NCI-H1105 (cell line): ENCODE measurements around the gene BABAM2.
"Not testable (repeated sequence)": the region's sequence is repeated elsewhere in the genome, so short reads cannot be mapped to it uniquely, and the experiment has no call there.

Experiments
- DNase-seq: peaks from one replicate; lab custom pipeline; 2025; lab: John Stamatoyannopoulos, UW

The BABAM2 gene

DNA sequence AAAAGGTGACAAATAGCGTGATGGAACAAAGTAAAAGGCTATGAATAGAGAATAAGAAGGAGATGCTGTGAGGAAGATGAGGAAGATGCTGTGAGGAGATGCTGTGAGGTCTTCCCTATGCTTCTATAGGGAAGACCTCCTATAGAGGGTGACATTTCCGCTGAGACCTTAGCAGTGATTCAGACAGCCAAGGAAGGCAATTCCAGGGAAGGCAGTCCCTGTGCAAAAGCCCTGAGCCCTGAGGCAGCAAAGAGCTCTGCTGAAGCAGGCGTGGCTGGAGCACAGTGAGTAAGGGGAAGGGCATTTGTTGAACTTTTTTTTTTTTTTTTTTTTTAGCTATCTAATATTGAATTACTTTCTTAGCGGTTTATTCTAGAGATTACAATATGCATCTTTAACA lies 359.5 kb downstream of the BABAM2 start:
- DNase-seq, result no peak

GRCh38 chr2:28251337-28251736 lies 360.8 kb downstream of the BABAM2 start:
- no peak for DNase-seq

GRCh38 chr2:28252311-28252710 lies 361.8 kb downstream of the BABAM2 start:
- DNase-seq, result no peak

DNA sequence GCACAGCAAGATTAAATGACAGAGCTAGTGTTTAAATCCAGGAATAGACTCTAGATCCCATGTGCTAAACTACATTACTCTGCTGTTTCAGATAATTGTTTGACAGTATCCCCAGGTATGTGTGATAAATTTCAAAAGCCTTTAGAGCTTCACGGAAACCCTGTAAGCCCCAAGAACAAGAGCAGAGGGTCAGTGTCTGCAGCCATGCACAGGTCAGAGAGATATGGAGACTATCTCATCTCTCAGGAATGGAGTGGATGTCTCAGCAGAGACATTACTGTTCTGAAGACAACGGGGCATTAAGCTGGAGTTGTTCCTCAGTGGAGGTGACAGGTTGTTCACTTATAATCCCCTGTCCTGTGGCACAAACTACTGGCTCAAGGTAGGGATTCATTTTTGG lies 363.0 kb downstream of the BABAM2 start:
- no peak for DNase-seq

GRCh38 chr2:28255231-28255630 lies 364.7 kb downstream of the BABAM2 start:
- not testable (repeated sequence) for DNase-seq

- no peak for DNase-seq
Observed at GRCh38 chr2:28257182-28257581, 366.7 kb downstream of the BABAM2 start.

DNA sequence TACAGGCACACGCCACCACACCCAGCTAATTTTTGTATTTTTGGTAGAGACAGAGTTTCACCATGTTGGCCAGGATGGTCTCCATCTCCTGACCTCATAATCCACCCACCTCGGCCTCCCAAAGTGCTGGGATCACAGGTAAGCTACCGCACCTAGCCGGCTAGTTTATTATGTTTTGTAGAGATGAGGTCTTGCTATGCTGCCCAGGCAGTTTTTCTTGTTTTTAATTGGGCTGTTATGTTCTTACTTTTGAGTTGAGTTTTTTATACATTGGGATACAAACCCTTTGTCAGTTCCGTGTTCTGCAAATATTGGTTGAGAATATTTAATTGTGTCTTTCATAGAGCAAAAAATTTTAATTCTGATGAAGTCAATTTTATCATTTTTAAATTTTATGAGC lies 368.7 kb downstream of the BABAM2 start:
- DNase-seq, result not testable (repeated sequence)

DNA sequence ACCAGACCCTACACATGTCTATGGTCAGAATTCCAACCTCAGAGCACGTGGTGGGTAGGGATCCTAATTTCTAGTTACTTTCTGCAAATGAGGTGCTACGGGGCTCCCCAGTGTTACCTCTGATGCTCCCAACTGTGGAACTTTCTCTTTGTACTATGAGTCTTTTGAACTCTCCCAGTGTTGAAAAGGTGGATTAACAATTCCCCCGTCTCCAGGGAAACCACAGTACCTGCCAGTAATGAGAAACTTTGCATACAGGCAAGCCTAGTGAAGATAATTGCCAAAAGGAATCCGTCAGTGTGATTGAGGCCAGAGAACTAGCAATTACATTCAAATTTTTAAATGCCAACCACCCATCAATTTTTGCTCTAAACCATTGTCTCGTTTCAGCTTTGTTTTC lies 373.2 kb downstream of the BABAM2 start:
- DNase-seq, result no peak

DNA sequence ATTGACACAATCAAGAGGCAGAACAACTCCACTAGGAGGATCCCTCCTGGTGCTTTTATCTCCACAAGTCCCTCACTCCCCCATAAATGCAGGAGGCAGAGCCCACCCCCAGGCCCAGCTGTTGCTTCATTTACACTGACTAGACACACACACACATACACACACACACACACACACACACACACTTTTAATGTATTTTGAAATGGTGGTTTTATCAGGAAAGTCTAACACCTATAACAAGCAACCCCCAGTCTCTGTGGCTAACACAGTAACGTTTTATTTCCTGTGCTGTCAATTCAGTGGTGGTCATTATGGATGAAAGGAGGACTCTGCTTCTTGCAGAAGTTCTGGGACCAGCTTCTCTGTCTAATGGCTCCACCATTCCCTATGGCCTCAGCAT lies 376.8 kb downstream of the BABAM2 start:
- DNase-seq, result no peak

- DNase-seq, result no peak
Observed at GRCh38 chr2:28268386-28268785, 377.9 kb downstream of the BABAM2 start.

- no peak for DNase-seq
Observed at GRCh38 chr2:28269019-28269784, 378.7 kb downstream of the BABAM2 start.

- DNase-seq, result no peak
Observed at GRCh38 chr2:28270456-28271152, 380.1 kb downstream of the BABAM2 start.

DNA sequence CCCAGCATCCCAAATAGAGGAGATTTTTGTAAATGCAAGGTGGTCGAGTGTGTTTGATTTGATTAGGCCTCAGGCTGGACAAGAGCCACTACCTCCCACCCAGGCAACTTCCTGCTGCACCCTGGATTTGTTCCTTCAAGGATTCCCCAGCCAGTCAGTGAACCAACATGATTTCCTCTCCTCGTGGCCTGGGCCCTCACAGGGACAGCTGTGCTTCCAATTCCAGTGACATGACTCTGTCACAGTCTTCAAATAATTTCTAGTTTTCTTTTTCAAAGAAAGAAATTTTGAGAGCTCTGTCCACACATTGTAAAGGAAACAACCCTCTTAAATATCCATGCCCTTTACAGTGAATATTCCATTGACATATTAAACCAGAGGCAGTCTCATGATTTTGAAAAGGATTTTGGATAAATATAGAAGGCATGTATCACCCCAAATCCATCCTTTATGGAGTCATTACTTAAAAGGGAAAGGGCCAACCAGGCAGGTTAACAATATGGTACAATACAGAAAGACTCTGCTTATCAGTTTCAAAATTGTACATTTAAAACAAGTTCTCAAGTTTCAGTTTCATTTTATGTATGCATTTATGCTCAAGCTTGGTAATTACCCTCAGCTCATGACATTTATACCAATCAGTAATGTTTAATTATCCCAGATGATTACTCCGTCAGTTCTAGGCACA lies 380.8 kb downstream of the BABAM2 start:
- DNase-seq, result no peak

DNA sequence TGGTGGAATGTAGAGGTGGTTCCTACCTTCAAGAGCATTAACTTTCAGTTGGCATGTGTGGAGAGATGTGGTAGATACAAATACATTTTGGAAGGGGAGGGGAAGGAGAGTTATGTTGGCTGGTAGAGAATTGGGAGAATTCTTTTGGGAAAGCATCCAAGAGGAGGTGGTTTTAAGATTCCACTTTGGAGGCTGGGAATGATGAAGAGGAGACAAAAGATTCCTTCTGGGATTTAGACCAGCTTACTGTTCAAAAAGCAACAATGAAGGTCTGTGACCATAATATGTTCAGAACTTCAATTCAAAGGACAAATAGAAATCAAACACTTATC lies 381.4 kb downstream of the BABAM2 start:
- DNase-seq, result no peak

DNA sequence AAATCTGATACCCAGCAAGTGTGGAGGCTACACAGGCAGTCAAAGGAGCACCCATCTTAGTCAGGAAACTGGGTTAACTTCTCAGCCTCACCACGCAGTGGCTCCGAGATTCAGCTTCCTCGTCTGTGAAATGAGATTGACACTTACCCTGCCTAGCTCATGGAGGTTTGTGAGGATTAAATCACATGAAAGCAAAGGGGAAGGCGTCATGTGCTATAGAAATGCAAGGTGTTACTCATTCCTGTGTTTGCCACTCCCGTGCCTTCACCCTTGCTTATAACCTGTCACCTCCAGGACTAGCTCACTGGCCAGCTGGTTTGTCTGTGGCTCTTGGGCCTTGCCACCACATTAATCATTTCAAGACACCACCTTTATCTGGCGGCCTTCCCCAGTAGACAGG lies 383.2 kb downstream of the BABAM2 start:
- no peak for DNase-seq

DNA sequence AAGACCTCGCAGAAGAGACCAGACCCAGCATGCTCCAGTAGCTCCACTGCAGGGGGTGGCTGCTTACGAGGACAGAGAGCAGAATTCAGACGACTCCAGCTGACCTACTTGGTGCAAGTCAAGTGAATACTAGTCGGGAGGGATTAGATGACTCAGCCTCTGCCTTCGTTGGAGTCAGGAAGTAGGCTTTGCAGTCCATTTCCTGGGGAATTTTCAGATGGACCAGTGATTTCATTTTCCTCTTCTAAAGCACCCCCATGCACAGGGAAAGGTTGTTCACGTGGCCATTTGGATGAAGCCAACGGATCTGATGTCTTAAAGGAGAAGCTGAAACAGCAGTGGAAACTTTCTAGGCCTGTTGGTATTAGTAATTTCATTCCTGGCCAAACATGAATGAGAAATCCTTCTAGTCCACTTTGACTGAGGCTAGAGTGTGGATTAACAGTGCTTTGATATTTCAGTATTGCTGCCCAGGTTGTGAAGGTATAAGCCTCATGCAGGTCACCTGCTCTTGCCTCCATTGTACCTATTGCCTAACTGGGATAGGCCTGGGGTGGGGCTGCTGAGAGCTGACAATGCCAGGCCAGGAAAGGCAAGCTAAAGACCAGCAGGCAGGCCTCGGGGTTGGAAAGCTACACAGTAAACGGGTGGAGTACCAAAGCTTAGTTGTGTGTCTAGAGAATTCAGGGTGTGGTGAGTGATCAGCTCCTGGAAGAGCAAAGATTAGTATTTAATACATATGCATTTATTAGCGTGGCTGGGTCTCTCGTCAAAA lies 384.6 kb downstream of the BABAM2 start:
- no peak for DNase-seq

- no peak for DNase-seq
Observed at GRCh38 chr2:28276076-28276618, 385.6 kb downstream of the BABAM2 start.

DNA sequence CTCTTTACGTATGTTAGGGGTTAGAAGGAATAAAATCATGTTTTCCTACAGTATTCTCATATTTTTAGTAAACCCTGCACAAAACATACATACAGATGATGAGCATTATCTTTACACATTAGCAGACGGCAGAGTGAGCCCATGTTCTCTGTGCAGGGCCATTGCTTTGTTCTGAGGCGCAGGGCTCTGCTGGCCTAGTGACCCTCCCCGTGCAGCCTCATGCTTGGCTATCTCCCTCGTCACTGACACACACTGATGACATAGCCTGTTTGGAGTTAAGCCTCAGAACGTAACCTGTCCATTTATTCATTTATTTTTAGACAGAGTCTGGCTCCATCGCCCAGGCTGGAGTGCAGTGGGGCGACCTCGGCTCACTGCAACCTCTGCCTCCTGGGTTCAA lies 386.3 kb downstream of the BABAM2 start:
- no peak for DNase-seq

GRCh38 chr2:28277466-28277865 lies 386.9 kb downstream of the BABAM2 start:
- DNase-seq, result no peak

DNA sequence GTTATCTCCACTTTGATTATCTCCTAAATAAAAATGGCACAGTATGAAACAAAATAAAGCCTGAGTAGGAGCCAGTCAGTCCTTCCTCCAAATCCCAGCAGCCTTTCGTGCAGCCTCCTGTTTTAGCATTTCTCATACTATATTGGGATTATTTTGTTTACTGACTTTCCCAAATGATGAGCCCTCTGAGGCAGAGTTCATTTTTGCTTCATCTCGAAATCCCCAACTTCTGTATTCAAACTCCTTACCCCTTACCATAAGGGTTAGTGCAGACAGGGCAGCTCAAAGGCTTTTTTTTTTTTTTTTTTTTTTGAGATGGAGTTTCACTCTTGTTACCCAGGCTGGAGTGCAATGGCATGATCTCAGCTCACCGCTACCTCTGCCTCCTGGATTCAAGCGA lies 388.8 kb downstream of the BABAM2 start:
- no peak for DNase-seq

DNA sequence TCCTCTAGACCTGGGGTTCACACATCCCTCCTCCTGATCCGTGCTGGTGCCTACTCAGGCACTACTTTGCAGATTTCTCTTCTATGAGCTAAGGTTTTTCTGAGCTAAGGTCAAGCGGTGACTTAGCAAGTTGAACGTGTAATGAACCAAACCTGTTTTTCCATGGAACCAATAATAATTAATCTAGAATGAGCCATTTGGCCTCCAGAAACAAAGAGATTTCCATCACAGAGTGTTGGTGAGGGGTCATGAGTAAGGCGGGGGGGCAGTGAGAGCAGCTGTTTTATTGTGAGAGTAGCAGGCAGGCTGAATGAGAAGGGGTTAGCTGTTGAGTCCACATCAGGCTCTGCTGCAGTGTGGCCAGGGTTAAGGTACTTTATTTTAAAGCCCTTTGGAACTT lies 390.1 kb downstream of the BABAM2 start:
- no peak for DNase-seq

DNA sequence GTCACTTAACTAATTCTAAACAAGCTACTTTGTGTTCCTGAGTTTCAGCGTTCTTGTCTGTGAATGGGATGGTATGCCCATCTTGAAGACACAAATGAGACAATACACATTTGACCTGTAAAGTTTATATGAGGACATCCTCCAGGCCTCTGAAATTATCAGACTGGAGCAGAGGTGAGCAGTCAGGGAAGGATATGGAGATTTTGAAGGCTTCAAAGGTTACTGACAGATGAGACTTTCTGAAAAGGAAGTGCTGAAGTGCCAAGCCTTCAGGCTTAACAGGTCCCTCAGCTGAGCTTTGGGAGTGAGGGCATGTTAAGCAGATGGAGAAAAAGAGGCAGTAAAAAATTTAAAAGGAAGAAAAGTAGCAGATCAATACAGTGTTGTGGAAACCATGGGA lies 391.2 kb downstream of the BABAM2 start:
- no peak for DNase-seq
